ENCODE measurements around the gene MACROD2.
"Not testable (repeated sequence)": the region's sequence is repeated elsewhere in the genome, so short reads cannot be mapped to it uniquely, and the experiment has no call there.

MACROD2 gene

GRCh38 chr20:13995086-13995665 is at the start of gene MACROD2:
MACROD2 (plus strand) TSS chr20:13995516.
- DNase-seq (ENCODE audit: low read depth, low spot score), result no peak

GRCh38 chr20:13947719-13948118 is 47.6 kb upstream of the MACROD2 start:
- DNase-seq (ENCODE audit: low read depth, low spot score), result no peak

- no peak for DNase-seq (ENCODE audit: low read depth, low spot score)
Measured at GRCh38 chr20:13953227-13953626, 42.1 kb upstream of the MACROD2 start.

GRCh38 chr20:13960119-13960518 is 35.2 kb upstream of the MACROD2 start:
- DNase-seq (ENCODE audit: low read depth, low spot score), result no peak

GRCh38 chr20:13960525-13960924 is 34.8 kb upstream of the MACROD2 start:
- DNase-seq (ENCODE audit: low read depth, low spot score), result no peak

- no peak for DNase-seq (ENCODE audit: low read depth, low spot score)
Measured at GRCh38 chr20:13984211-13984610, 11.1 kb upstream of the MACROD2 start.

GRCh38 chr20:13990465-13990864 is 4.9 kb upstream of the MACROD2 start, which contains the start of gene SEL1L2:
SEL1L2 (minus strand) TSS chr20:13990614; CDS start chr20:13990534, 80 bp downstream.
- no peak for DNase-seq (ENCODE audit: low read depth, low spot score)

GRCh38 chr20:13991311-13991710 is 4.0 kb upstream of the MACROD2 start:
- DNase-seq (ENCODE audit: low read depth, low spot score), result no peak

GRCh38 chr20:13991955-13992354 is 3.4 kb upstream of the MACROD2 start:
- not testable (repeated sequence) for DNase-seq (ENCODE audit: low read depth, low spot score)

GRCh38 chr20:13995841-13996240 is 525 bp downstream of the MACROD2 start:
- no peak for DNase-seq (ENCODE audit: low read depth, low spot score)

GRCh38 chr20:13996265-13996664 is 949 bp downstream of the MACROD2 start:
- no peak for DNase-seq (ENCODE audit: low read depth, low spot score)

GRCh38 chr20:14000917-14001316 is 5.6 kb downstream of the MACROD2 start:
- DNase-seq (ENCODE audit: low read depth, low spot score), result no peak

GRCh38 chr20:14005996-14006395 is 10.7 kb downstream of the MACROD2 start:
- DNase-seq (ENCODE audit: low read depth, low spot score), result no peak

- DNase-seq (ENCODE audit: low read depth, low spot score), result no peak
Measured at GRCh38 chr20:14009208-14009607, 13.9 kb downstream of the MACROD2 start.

- no peak for DNase-seq (ENCODE audit: low read depth, low spot score)
Measured at GRCh38 chr20:14012671-14013070, 17.4 kb downstream of the MACROD2 start.

- DNase-seq (ENCODE audit: low read depth, low spot score), result no peak
Measured at GRCh38 chr20:14030991-14031390, 35.7 kb downstream of the MACROD2 start.

GRCh38 chr20:14033310-14033709 is 38.0 kb downstream of the MACROD2 start:
- no peak for DNase-seq (ENCODE audit: low read depth, low spot score)

- no peak for DNase-seq (ENCODE audit: low read depth, low spot score)
Measured at GRCh38 chr20:14036567-14036966, 41.3 kb downstream of the MACROD2 start.

GRCh38 chr20:14044712-14045276 is 49.5 kb downstream of the MACROD2 start:
- DNase-seq (ENCODE audit: low read depth, low spot score), result not testable (repeated sequence)

- DNase-seq (ENCODE audit: low read depth, low spot score), result no peak
Measured at GRCh38 chr20:14046534-14046933, 51.2 kb downstream of the MACROD2 start.

GRCh38 chr20:14049111-14049510 is 53.8 kb downstream of the MACROD2 start:
- no peak for DNase-seq (ENCODE audit: low read depth, low spot score)

- DNase-seq (ENCODE audit: low read depth, low spot score), result no peak
Measured at GRCh38 chr20:14051454-14051853, 56.1 kb downstream of the MACROD2 start.

- DNase-seq (ENCODE audit: low read depth, low spot score), result no peak
Measured at GRCh38 chr20:14055127-14055742, 59.9 kb downstream of the MACROD2 start.
